ENCODE results near the gene CD164L2.

The CD164L2 gene

DNA sequence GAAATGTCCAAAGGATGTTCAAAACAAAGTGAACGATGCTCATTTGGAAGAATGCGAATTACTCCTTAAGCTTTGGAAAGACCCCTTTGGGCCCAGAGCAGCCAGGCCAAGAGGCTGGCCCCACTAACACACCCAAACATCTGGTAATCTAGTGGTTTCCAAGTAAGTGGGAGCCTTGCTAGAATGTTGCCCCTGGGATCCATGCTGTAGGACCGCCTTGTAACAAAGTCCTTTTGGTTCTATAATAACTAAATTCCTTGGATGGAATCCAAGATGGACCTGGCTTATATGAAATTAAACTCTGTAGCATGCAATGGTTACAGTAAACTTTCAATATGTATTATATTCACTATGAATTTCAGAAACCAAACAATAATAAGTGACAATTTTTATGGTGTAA lies 34.6 kb upstream of the CD164L2 start:
- TF ChIP-seq CTCF (IDR thresholded peaks at IDR 0.05; ENCODE audit: insufficient read depth, low read length, poor library complexity, severe bottlenecking) (no peak), EZH2phosphoT487 (conservative IDR thresholded peaks at IDR 0.05; ENCODE audit: low read length) (no peak)
- H3K9ac ChIP-seq (ENCODE audit: low read length), result no peak overlapping the region

DNA sequence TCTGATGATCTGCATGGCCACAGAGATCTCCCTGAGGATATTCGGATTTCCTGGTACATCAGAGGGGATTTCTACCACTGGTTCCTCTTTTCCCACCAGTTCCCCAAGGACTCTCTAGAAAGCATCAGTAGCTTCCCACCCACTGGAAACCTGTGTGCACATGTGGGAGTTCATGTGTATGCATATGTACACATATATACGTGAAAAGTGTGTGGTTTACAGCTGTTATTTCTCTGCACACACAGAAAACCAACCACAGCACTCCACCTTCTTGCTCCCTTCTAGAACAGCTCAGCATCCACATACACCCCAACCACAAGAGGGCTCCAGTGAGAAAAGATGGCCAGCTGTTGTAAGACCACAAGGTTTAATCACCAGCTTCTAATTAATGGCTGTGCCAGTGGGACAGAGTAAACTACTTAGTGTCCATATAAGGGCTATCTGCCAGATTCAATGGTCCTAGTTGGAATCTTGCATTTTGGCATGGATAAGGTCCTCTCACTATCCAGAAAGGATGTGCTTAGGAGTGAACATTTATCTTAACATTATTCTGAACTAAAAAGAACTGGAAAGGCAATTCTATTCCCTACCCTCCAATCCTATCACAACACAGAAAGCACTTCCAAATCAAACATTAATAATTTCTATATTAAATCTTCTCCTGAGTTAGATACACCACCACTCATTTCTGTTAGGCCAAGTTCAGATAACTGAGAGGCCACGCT lies 33.4 kb upstream of the CD164L2 start:
- Histone ChIP-seq H3K9me2 (replicated peaks; ENCODE audit: insufficient read depth, low read length) (no peaks in the 10 kb centered on the region), H3K27ac (ENCODE audit: low read depth, low read length) (no peak overlapping the region; the same call in 1 of the 2 replicates), H3F3A (ENCODE audit: insufficient read depth) (no peaks in the 10 kb centered on the region), H2AFZ (ENCODE audit: low read depth, low read length, severe bottlenecking) (no peak overlapping the region), H3K27me3 (ENCODE audit: low read length) (no peaks in the 10 kb centered on the region), H3K9me3 (ENCODE audit: insufficient read depth, low read length) (no peaks in the 10 kb centered on the region), H3K79me2 (ENCODE audit: insufficient read depth, low read length) (0 out of 2 replicates have a peak, but pooled peaks cover 5% of the 10 kb centered on the region), H3K9ac (ENCODE audit: low read length) (no peak overlapping the region), H3K4me3 (ENCODE audit: insufficient read depth, low read length, poor library complexity, severe bottlenecking) (no peak overlapping the region), H3K36me3 (ENCODE audit: low read length) (peaks cover 26% of the 10 kb centered on the region), H3K4me2 (ENCODE audit: low read depth, low read length, poor library complexity, severe bottlenecking) (no peak overlapping the region), H4K20me1 (ENCODE audit: low read depth, low read length) (no peaks in the 10 kb centered on the region)
- TF ChIP-seq CTCF (IDR thresholded peaks at IDR 0.05; ENCODE audit: insufficient read depth, low read length, poor library complexity, severe bottlenecking) (peak; percentile 76), EZH2phosphoT487 (conservative IDR thresholded peaks at IDR 0.05; ENCODE audit: low read length) (no peak)

More for the DNA sequence above, 34.6 kb upstream of the CD164L2 start:
- peaks cover 8% of the 10 kb centered on the region; the same call in 1 of the 2 replicates for H3K79me2 ChIP-seq (ENCODE audit: insufficient read depth, low read length)
- peaks cover 23% of the 10 kb centered on the region; the same call in 1 of the 2 replicates for H3K36me3 ChIP-seq (ENCODE audit: low read length)
- H4K20me1 ChIP-seq (ENCODE audit: low read depth, low read length), result no peaks in the 10 kb centered on the region
- no peak overlapping the region for H3K4me2 ChIP-seq (ENCODE audit: low read depth, low read length, poor library complexity, severe bottlenecking)
- no peaks in the 10 kb centered on the region for H3K9me2 ChIP-seq (replicated peaks; ENCODE audit: insufficient read depth, low read length)
- H3K9me3 ChIP-seq (ENCODE audit: insufficient read depth, low read length), result no peaks in the 10 kb centered on the region
- no peaks in the 10 kb centered on the region for H3F3A ChIP-seq (ENCODE audit: insufficient read depth)
- no peaks in the 10 kb centered on the region for H3K27me3 ChIP-seq (ENCODE audit: low read length)
- no peak overlapping the region for H2AFZ ChIP-seq (ENCODE audit: low read depth, low read length, severe bottlenecking)
- peak overlapping the region; percentile 46 for H3K27ac ChIP-seq (ENCODE audit: low read depth, low read length)
- H3K4me3 ChIP-seq (ENCODE audit: insufficient read depth, low read length, poor library complexity, severe bottlenecking), result no peak overlapping the region

- Histone ChIP-seq H3K4me2 (ENCODE audit: low read depth, low read length, poor library complexity, severe bottlenecking) (no peak overlapping the region), H3F3A (ENCODE audit: insufficient read depth) (no peaks in the 10 kb centered on the region), H3K9me2 (replicated peaks; ENCODE audit: insufficient read depth, low read length) (no peaks in the 10 kb centered on the region), H3K36me3 (ENCODE audit: low read length) (peaks cover 26% of the 10 kb centered on the region), H3K27me3 (ENCODE audit: low read length) (no peaks in the 10 kb centered on the region), H3K9me3 (ENCODE audit: insufficient read depth, low read length) (no peaks in the 10 kb centered on the region), H4K20me1 (ENCODE audit: low read depth, low read length) (no peaks in the 10 kb centered on the region), H3K9ac (ENCODE audit: low read length) (no peak overlapping the region), H3K4me3 (ENCODE audit: insufficient read depth, low read length, poor library complexity, severe bottlenecking) (no peak overlapping the region), H3K79me2 (ENCODE audit: insufficient read depth, low read length) (no peaks in the 10 kb centered on the region), H2AFZ (ENCODE audit: low read depth, low read length, severe bottlenecking) (no peak overlapping the region), H3K27ac (ENCODE audit: low read depth, low read length) (no peak overlapping the region)
- TF ChIP-seq EZH2phosphoT487 (conservative IDR thresholded peaks at IDR 0.05; ENCODE audit: low read length), result no peak
- TF ChIP-seq CTCF (IDR thresholded peaks at IDR 0.05; ENCODE audit: insufficient read depth, low read length, poor library complexity, severe bottlenecking), result no peak
Measured at GRCh38 chr1:27414091-27414490, 31.0 kb upstream of the CD164L2 start.

Measured in SU-DHL-6 (cell line).